GM15510 (cell line): ENCODE data around the gene DGKB.

ENCODE experiments used
- POLR2A ChIP-seq: IDR thresholded peaks from 3 replicates; pipeline ENCODE4 v1.6.1; 2011; ENCODE audit warnings: borderline replicate concordance; ENCODE audit not compliant: insufficient read length; ENCODE audit errors: extremely low read depth

Gene DGKB

DNA sequence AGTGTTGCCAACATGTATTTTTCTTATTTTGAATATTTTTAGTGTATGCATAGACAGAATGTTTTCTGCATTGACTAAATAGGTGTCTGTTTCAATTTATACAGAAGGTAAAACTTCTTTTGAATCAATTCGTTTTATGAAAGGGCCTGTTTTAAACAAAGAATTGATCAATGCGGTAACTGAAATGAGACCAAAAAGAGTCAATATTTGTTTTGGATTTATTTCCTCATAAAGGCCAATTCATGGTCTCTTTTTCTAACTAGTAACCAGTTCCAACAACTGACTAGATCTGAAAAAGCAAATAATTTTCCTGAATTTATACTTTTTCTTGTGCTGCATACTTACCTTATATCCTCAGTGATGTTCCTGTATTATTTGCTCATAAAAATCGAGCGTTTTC, 320.5 kb downstream of the DGKB start:
- no peak for TF ChIP-seq POLR2A

DNA sequence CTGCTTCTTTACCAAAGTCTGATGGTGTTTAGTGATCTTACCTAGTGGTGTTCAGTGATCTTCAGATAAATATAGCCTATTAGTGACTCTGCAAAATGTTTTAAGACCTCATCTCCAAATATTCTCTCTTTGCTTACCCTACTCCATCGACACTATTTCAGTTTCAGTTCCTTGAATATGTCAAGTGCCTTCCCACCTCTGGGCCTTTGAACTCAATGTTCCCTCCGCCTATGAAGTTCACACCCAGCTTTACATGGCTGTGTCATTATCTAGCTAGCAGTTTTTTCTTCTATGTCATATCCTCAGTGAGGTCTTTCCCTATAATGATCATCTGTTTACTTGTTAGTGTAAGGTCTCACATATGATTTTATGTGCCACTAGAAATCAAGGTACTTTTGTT, 322.6 kb downstream of the DGKB start:
- TF ChIP-seq POLR2A, result no peak

- TF ChIP-seq POLR2A, result no peak
These were observed 326.0 kb downstream of the DGKB start for GRCh38 chr7:14576578-14576977.

- TF ChIP-seq POLR2A, result no peak
These were observed 331.6 kb downstream of the DGKB start for GRCh38 chr7:14570750-14571607.

DNA sequence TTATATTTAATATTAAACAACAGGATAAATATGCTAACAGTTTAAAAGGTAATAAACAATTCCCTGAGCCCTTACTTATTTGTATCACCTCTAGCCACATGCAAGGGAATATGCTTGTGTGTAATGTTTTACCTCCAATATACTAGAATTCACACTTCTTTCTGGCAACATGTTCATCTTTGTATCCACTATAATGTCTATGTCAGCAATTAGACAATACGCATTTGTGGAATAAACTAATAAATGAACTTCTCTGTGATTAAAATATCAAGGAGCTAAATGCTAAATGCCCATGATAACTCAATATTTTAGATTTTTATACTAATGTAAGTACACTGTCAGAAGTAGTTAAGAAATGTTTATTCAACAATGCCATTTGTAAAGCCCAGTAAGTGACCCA, 350.5 kb downstream of the DGKB start:
- TF ChIP-seq POLR2A, result no peak

DNA sequence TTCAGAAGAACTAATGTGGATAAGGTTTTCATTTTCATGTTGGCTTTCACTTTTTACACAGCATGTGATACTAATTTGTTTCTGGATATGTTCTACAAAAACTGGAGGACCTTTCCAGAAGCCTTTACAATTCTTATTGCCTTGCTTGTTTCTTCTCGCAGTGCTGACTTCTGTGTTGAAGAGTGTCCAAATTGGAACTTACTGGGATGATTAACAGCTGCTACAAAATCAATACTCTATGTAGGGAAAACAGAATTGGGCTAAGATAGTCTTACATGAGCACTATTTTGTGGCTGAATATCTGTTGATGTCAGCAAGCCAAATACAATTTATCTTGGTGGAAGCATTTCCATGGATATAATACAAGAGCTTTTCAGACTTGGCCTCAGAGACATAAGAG, 351.2 kb downstream of the DGKB start:
- TF ChIP-seq POLR2A, result no peak

GRCh38 chr7:14542624-14543023, 359.9 kb downstream of the DGKB start:
- TF ChIP-seq POLR2A, result no peak

GRCh38 chr7:14521183-14521582, 381.4 kb downstream of the DGKB start:
- TF ChIP-seq POLR2A, result no peak

GRCh38 chr7:14510268-14510667, 392.3 kb downstream of the DGKB start:
- TF ChIP-seq POLR2A, result no peak

- no peak for TF ChIP-seq POLR2A
These were observed 394.9 kb downstream of the DGKB start for GRCh38 chr7:14507617-14508016.

DNA sequence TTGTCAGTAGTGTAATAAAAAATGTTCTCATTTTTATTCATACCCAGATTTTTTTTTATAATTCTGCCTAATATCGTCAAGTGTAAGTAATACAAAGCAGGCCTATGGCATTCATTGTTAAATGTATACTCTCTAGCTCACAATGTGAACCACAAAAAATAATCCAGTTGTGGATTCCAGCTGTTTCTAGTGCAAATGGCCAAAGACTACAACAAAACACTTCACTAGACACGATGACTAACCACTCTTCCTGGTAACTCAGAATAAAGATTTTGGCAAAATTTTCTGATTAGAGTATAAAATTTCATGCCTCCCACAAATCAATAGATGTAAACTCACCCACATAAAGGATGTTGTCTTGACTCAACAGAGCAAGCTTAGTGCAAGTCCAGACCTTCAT, 396.6 kb downstream of the DGKB start:
- no peak for TF ChIP-seq POLR2A

DNA sequence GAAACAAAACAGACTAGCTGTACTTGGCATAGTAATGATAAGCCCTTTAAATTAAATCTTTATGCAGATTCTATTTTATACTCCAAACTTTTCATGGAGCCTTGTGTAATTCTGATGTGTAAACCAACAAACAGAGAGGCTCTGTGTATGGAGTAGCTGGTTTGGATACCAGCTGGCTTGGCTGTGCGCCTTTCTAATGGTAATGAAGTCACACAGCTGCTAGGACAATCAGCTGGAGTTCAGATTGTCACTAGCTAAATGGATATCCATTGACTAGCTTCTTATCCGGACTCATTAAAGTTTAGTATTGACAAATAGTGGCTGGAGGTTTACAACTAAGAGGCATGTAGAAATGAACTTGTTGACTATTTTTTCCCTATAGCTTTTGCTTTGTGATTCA, 398.4 kb downstream of the DGKB start:
- no peak for TF ChIP-seq POLR2A

DNA sequence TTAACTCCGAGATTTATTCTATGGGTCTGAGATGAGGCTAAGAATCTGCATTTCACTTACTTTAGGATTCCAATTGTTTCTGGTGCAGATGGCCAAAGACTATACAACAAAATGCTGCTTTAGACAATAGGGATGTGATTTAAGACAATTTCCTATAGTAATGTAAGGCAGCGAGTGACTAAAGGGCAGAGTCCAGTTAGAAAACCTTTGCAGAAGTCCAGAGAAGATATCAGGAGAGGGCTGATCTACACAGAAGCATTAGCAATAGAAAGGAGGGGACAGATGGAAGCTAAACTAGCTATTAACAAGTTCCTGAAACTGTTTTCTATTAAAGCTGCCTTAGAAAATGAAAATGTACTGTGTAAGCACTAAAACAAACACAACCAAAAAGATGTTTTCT, 398.9 kb downstream of the DGKB start:
- no peak for TF ChIP-seq POLR2A

DNA sequence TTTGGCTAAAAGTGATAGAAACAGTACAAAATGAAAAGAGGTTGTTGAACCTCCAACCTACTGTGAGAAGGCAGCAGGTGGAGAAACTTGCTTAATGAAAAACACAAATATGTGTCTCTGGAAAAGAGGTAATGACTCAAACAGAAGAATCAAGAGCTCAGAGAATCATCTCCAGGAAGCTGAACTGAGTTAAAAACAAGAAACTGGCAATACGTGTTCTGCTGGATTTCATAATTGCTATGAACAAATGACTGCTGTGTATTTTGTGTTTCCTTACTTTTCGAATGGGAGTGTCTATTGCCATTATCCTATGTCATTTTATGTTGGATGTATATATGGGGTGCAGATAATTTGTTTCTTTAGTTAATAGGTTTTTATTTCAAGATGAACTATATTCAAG, 401.1 kb downstream of the DGKB start:
- TF ChIP-seq POLR2A, result no peak

GRCh38 chr7:14497390-14497789, 405.2 kb downstream of the DGKB start:
- TF ChIP-seq POLR2A, result no peak

GRCh38 chr7:14495633-14496032, 406.9 kb downstream of the DGKB start:
- no peak for TF ChIP-seq POLR2A
